Measurements from ENCODE around the gene BRMS1.
"Not testable (repeated sequence)": the region's sequence is repeated elsewhere in the genome, so short reads cannot be mapped to it uniquely, and the experiment has no call there.

The BRMS1 gene

GRCh38 chr11:66344550-66345315, at the start of gene BRMS1:
Gene BRMS1, minus strand, starts transcription at chr11:66345104. Its CDS starts 2,870 bp downstream, at chr11:66342234.
- in situ Hi-C loops (cut with MboI; ENCODE audit: low sequenced_read_pairs): no loop called here

- in situ Hi-C loops (cut with MboI; ENCODE audit: low sequenced_read_pairs): no loop called here
These were observed 49.0 kb upstream of the BRMS1 start for GRCh38 chr11:66393954-66394353.

- in situ Hi-C loops (cut with MboI; ENCODE audit: low sequenced_read_pairs): no loop called here
These were observed 46.4 kb upstream of the BRMS1 start for GRCh38 chr11:66391322-66391721.

- in situ Hi-C loops (cut with MboI; ENCODE audit: low sequenced_read_pairs): no loop called here
These were observed 44.0 kb upstream of the BRMS1 start for GRCh38 chr11:66388780-66389386.

- in situ Hi-C loops (cut with MboI; ENCODE audit: low sequenced_read_pairs): no loop called here
These were observed 41.5 kb upstream of the BRMS1 start for GRCh38 chr11:66386171-66387069.

GRCh38 chr11:66384316-66384715, 39.4 kb upstream of the BRMS1 start:
- in situ Hi-C loops (cut with MboI; ENCODE audit: low sequenced_read_pairs): not testable (repeated sequence)

GRCh38 chr11:66380264-66380663, 35.4 kb upstream of the BRMS1 start:
- in situ Hi-C loops (cut with MboI; ENCODE audit: low sequenced_read_pairs): not testable (repeated sequence)

GRCh38 chr11:66373690-66374287, 28.9 kb upstream of the BRMS1 start:
- in situ Hi-C loops (cut with MboI; ENCODE audit: low sequenced_read_pairs): not testable (repeated sequence)

GRCh38 chr11:66373265-66373664, 28.4 kb upstream of the BRMS1 start:
- in situ Hi-C loops (cut with MboI; ENCODE audit: low sequenced_read_pairs): no loop called here

GRCh38 chr11:66371627-66372415, 26.9 kb upstream of the BRMS1 start, which contains the start of gene SLC29A2:
Gene SLC29A2, minus strand, starts transcription at chr11:66371760. Its CDS starts 169 bp downstream, at chr11:66371591.
- in situ Hi-C loops (cut with MboI; ENCODE audit: low sequenced_read_pairs): no loop called here

- in situ Hi-C loops (cut with MboI; ENCODE audit: low sequenced_read_pairs): no loop called here
These were observed 24.4 kb upstream of the BRMS1 start for GRCh38 chr11:66369073-66369894.

- in situ Hi-C loops (cut with MboI; ENCODE audit: low sequenced_read_pairs): no loop called here
These were observed 23.6 kb upstream of the BRMS1 start for GRCh38 chr11:66368484-66368883.

GRCh38 chr11:66367561-66368312, 22.8 kb upstream of the BRMS1 start:
- in situ Hi-C loops (cut with MboI; ENCODE audit: low sequenced_read_pairs): no loop called here

GRCh38 chr11:66366844-66367477, 22.1 kb upstream of the BRMS1 start:
- in situ Hi-C loops (cut with MboI; ENCODE audit: low sequenced_read_pairs): no loop called here

GRCh38 chr11:66365711-66366619, 21.1 kb upstream of the BRMS1 start:
- in situ Hi-C loops (cut with MboI; ENCODE audit: low sequenced_read_pairs): no loop called here

GRCh38 chr11:66365166-66365565, 20.3 kb upstream of the BRMS1 start:
- in situ Hi-C loops (cut with MboI; ENCODE audit: low sequenced_read_pairs): no loop called here

Measured in HL-60/S4 (cell line).